Measurements from ENCODE around the gene ZNF579.

ZNF579 gene

GRCh38 chr19:55614711-55615542, 34.3 kb upstream of the ZNF579 start:
- H3K4me3 ChIP-seq (ENCODE audit: low read depth, low read length), result no peak overlapping the region
- POLR2A ChIA-PET, result no interaction called here
- no peak for DNase-seq (ENCODE audit: low read depth, low spot score)
- CTCF ChIA-PET, result interaction anchor here (0.8 to 1.4 kb wide), 3 partner anchors 9 to 111 kb away, joined by 3 to 9 read pairs (median 5); partner anchors contain the start of gene ZNF865
- TF ChIP-seq, protein P1, sequence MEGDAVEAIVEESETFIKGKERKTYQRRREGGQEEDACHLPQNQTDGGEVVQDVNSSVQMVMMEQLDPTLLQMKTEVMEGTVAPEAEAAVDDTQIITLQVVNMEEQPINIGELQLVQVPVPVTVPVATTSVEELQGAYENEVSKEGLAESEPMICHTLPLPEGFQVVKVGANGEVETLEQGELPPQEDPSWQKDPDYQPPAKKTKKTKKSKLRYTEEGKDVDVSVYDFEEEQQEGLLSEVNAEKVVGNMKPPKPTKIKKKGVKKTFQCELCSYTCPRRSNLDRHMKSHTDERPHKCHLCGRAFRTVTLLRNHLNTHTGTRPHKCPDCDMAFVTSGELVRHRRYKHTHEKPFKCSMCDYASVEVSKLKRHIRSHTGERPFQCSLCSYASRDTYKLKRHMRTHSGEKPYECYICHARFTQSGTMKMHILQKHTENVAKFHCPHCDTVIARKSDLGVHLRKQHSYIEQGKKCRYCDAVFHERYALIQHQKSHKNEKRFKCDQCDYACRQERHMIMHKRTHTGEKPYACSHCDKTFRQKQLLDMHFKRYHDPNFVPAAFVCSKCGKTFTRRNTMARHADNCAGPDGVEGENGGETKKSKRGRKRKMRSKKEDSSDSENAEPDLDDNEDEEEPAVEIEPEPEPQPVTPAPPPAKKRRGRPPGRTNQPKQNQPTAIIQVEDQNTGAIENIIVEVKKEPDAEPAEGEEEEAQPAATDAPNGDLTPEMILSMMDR (IDR thresholded peaks at IDR 0.05; ENCODE audit: insufficient read depth, low read length, missing control alignments), result no peak

DNA sequence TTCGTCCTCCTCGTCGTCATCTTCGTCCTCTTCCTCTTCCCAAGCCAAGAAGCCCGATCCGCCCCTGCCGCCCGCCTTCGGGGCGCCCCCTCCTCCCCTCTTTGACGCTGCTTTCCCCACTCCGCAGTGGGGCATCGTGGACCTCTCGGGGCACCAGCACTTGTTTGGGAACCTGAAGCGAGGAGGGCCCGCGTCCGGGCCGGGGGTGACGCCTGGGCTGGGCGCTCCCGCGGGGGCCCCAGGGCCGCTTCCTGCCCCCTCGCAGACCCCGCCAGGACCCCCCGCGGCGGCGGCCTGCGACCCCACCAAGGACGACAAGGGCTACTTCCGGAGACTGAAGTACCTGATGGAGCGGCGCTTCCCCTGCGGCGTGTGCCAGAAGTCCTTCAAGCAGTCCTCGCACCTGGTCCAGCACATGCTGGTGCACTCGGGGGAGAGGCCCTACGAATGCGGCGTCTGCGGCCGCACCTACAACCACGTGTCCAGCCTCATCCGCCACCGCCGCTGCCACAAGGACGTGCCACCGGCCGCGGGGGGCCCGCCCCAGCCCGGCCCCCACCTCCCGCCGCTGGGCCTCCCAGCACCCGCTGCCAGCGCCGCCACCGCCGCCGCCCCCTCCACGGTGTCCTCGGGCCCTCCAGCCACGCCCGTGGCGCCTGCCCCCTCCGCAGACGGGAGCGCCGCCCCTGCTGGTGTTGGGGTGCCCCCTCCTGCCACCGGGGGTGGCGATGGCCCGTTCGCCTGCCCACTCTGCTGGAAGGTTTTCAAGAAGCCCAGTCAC, 33.5 kb upstream of the ZNF579 start:
- CTCF ChIA-PET, result interaction anchor here (0.6 kb wide), 1 partner anchor 10 kb away, joined by 4 read pairs; no protein-coding TSS in a partner anchor

DNA sequence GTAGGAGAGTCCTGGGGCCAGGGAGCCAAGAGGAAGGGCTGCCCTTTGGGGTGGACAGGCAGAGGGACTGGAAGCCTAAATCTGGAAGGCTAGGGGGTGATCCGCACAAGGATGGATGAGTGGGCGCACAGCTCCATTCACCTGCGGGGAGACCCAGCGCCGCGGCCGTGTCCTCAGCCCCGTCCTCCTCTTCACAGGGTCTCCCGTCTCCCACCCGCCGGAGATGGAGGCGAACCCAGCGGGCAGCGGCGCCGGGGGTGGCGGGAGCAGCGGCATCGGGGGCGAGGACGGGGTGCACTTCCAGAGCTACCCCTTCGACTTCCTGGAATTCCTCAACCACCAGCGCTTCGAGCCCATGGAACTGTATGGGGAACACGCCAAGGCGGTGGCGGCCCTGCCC, 32.7 kb upstream of the ZNF579 start:
- ChIA-PET CTCF (interaction anchor here (0.6 kb wide), 1 partner anchor 9 kb away, joined by 4 read pairs; no protein-coding TSS in a partner anchor), POLR2A (no interaction called here)
- TF ChIP-seq, protein P1 (IDR thresholded peaks at IDR 0.05; ENCODE audit: insufficient read depth, low read length, missing control alignments), result no peak
- H3K4me3 ChIP-seq (ENCODE audit: low read depth, low read length), result no peak overlapping the region
- no peak for DNase-seq (ENCODE audit: low read depth, low spot score)

More for the DNA sequence above, 33.5 kb upstream of the ZNF579 start:
- no peak overlapping the region for H3K4me3 ChIP-seq (ENCODE audit: low read depth, low read length)
- no peak for DNase-seq (ENCODE audit: low read depth, low spot score)
- POLR2A ChIA-PET, result no interaction called here
- TF ChIP-seq, protein P1 (IDR thresholded peaks at IDR 0.05; ENCODE audit: insufficient read depth, low read length, missing control alignments), result no peak

DNA sequence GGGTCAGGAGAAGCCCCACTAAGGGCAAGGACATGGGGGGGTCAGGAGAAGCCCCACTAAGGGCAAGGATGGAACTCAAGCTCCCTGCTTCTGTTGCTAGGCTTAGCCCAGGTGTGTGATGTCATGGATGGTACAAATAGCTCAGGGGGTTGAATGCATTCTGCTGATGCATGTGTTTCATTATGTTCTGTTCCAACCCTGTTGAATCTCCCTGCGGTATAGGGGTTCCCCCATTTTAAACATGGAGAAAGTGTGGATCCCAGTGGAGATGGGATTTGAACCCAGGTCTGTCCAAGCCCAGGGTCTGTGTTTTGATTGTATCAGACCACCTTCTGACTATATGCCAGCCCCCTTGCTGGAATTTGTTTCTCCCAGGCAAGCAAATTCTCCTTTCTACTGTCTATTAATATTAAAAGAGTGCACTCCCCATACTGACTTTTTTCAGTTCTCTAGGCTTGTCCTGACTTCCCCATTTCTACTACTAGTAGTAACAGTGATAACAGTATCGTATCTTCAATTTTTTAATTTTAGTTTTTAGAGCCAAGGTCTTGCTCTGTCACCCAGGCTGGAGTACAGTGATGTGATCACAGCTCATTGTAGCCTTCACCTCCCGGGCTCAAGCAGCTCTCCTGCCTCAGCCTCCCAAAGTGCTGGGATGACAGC, 31.5 kb upstream of the ZNF579 start:
- ChIA-PET CTCF (interaction anchor here (0.9 to 2.7 kb wide), 4 partner anchors 11 to 108 kb away, joined by 3 to 13 read pairs (median 11); partner anchors contain the start of gene ZNF784), POLR2A (interaction anchor here (1.1 to 1.2 kb wide), 2 partner anchors 12 to 42 kb away, joined by 3 to 4 read pairs; partner anchors contain the start of gene ZNF784)
- DNase-seq (ENCODE audit: low read depth, low spot score), result no peak
- TF ChIP-seq, protein P1 (IDR thresholded peaks at IDR 0.05; ENCODE audit: insufficient read depth, low read length, missing control alignments), result no peak
- no peak overlapping the region for H3K4me3 ChIP-seq (ENCODE audit: low read depth, low read length)

DNA sequence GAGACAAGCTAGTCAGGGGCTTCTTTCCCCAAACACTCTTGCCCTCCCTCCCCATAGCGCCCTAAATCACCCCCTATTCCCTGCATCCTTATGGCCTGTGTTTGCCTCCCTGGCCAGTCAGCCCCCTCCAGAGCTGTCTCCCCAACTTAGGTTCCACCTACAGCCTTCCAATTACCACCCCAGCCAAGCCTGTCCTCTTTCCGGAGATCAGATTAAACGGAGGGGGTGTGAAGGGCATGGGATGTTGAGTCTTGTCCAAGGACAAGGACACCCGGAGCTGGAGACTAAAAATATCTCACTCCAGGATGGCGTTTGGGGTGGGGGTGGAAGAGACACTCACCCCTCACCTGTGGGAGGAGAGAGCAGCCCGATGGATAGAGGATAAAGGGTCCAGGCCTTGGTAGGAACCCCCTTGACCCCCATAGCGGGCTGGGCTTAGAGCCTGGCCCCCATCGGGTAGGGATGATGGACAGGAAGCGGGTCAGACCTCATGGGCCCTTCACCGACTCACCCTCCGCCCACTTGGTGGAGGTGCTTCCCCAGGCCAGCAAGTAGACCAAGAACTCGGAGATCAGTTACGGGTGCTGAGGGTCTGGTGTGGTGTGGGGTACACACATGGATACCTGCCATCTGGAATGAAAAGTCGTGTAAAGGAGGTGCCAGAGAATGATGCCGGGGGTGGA, 30.8 kb upstream of the ZNF579 start:
- ChIA-PET CTCF (interaction anchor here (2.1 to 2.7 kb wide), 3 partner anchors 12 to 107 kb away, joined by 10 to 13 read pairs (median 12); partner anchors contain the start of gene ZNF784), POLR2A (interaction anchor here (1.2 kb wide), 1 partner anchor 13 kb away, joined by 4 read pairs; the partner anchor contains the start of gene ZNF784)
- TF ChIP-seq, protein P1 (IDR thresholded peaks at IDR 0.05; ENCODE audit: insufficient read depth, low read length, missing control alignments), result no peak
- H3K4me3 ChIP-seq (ENCODE audit: low read depth, low read length), result no peak overlapping the region
- DNase-seq (ENCODE audit: low read depth, low spot score), result no peak

All from AG04449 (cell line).